Measurements from ENCODE around the gene HOXB3.

The HOXB3 gene

GRCh38 chr17:48556576-48557401, 33.3 kb downstream of the HOXB3 start:
- no peak for DNase-seq (ENCODE audit: low spot score)

- DNase-seq (ENCODE audit: low spot score) = no peak
These were observed 33.8 kb downstream of the HOXB3 start for GRCh38 chr17:48556229-48556575.

GRCh38 chr17:48555258-48556228, 34.5 kb downstream of the HOXB3 start:
- peak; percentile 97 for DNase-seq (ENCODE audit: low spot score)

DNA sequence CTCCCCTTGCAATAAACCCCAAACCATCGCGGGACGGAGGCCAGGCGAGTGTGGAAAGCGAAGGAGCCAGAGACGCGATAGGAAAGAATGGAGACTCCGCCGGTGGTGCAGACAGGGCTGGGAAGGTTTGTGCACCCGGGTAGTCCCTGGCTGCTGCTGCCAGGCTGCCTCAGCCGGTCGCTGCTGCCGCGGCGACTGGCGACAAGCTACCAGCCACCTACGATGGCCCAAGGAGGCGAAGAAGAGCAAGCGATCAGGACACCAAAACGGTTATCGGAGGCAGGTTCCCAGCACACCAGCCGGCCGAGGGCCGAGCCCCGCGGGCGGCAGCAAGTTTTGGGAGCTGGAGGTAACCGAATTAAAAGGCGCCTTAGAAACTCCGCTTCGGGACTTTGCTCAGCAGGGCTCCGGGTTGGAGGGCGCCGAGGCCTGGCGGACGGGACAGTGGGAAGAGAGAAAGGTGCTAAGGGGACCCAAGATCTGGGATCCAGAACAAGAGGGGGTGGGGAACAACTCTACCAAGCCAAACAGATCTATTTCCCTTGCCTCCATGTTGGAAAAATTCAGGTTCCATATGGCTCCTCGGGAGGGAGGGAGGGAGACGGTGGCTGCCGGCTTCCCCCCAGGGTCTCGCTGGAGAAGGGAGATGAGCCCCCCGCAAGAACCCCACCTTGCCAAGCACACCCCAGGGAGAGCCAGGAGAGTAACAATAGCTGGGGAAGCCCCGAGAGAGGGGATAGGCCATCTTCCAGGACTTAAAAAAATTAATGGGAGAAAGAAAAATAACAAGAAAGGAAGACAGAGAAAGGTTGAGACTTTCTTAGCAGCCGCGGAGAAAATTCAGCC, 35.4 kb downstream of the HOXB3 start:
- DNase-seq (ENCODE audit: low spot score) = no peak

- no peak for DNase-seq (ENCODE audit: low spot score)
These were observed 36.2 kb downstream of the HOXB3 start for GRCh38 chr17:48553826-48554225.

DNA sequence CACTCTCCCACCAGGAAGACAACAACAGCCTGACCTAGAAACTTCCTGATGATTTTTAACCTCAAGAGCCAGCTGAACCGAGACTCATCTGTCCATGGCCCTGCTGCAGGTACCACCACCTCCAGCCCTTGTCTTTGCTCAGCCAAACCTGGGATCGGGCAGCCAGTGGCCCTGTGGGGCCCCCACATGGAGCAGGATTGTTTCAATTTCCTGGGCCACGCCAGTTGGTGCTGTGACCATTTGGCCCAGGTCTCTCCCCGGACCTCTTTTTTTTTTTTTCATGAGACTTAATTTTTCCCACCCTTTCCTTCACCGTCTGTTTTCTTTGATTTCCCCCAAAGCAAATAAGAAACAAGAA, 36.9 kb downstream of the HOXB3 start:
- no peak for DNase-seq (ENCODE audit: low spot score)

DNA sequence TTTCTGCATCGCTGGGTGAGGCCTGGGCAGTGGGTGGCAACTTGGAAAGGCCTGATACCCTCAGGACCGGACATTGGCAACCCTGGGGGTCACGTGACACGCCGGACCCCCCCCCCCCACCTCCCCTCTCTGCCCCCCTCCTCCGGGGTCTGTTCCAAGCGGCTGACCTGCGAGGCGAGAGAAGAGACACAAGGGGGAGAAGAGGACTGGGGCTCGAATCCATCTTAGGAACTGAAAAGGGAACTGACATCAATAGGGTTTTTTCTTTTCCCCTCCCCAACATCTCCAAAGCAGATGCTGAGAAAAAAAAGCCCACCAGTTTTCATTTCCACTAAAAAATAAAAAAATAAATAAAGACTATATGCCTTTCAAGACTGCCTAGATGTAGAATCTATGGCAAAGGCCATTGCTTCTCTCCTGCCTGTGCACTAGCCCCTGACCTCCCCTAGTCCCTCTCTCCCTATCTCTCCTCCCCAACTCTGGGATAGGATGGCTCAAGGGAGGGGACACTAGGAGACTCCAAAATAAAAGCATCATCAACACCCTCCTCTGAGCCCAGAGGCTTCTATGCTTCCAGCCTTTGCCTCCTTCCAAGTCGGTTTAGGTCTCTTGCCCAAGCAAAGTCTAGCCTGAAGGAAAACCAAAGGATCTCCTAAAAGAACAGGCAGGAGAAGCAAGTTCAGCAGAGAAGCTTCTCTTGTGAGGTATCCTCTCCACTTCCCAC, 37.4 kb downstream of the HOXB3 start:
- DNase-seq (ENCODE audit: low spot score) = no peak

GRCh38 chr17:48551596-48552465, 38.2 kb downstream of the HOXB3 start:
- DNase-seq (ENCODE audit: low spot score) = no peak

- no peak for DNase-seq (ENCODE audit: low spot score)
These were observed 38.9 kb downstream of the HOXB3 start for GRCh38 chr17:48551214-48551555.

- DNase-seq (ENCODE audit: low spot score) = no peak
These were observed 39.4 kb downstream of the HOXB3 start for GRCh38 chr17:48550502-48551213.

- no peak for DNase-seq (ENCODE audit: low spot score)
These were observed 40.0 kb downstream of the HOXB3 start for GRCh38 chr17:48549914-48550501.

- no peak for DNase-seq (ENCODE audit: low spot score)
These were observed 40.8 kb downstream of the HOXB3 start for GRCh38 chr17:48549281-48549630.

GRCh38 chr17:48548523-48549280, 41.3 kb downstream of the HOXB3 start:
- no peak for DNase-seq (ENCODE audit: low spot score)

- DNase-seq (ENCODE audit: low spot score) = no peak
These were observed 42.1 kb downstream of the HOXB3 start for GRCh38 chr17:48547808-48548522.

- no peak for DNase-seq (ENCODE audit: low spot score)
These were observed 42.9 kb downstream of the HOXB3 start for GRCh38 chr17:48546924-48547807.

GRCh38 chr17:48546137-48546923, 43.7 kb downstream of the HOXB3 start:
- DNase-seq (ENCODE audit: low spot score) = no peak

All from COLO829 (cell line).